Measurements from ENCODE around the gene BANF1. TPM values are rescaled to one million over a fixed set of nuclear protein-coding genes. Genes with fewer than 3 reads are reported as not detected.

Gene BANF1
- 16.7 and 20.4 TPM in 2 replicates for total RNA-seq

- peak; percentile 90 to 98 for DNase-seq (ENCODE audit: low read depth in 2 of 2)
Measured at GRCh38 chr11:66001942-66002647, at the start of gene BANF1, which contains the start of gene EIF1AD. Gene BANF1, plus strand, starts transcription at chr11:66002503. Its CDS starts 748 bp downstream, at chr11:66003251. Gene EIF1AD, minus strand, starts transcription at chr11:66002157. Its CDS starts 1,768 bp downstream, at chr11:66000389.

- DNase-seq (ENCODE audit: low read depth in 2 of 2): no peak
Measured at GRCh38 chr11:65953471-65953870, 48.8 kb upstream of the BANF1 start.

- DNase-seq (ENCODE audit: low read depth in 2 of 2): no peak
Measured at GRCh38 chr11:65954771-65955170, 47.5 kb upstream of the BANF1 start.

GRCh38 chr11:65958291-65958690, 44.0 kb upstream of the BANF1 start:
- no peak for DNase-seq (ENCODE audit: low read depth in 2 of 2)

- DNase-seq (ENCODE audit: low read depth in 2 of 2): no peak
Measured at GRCh38 chr11:65958774-65959420, 43.4 kb upstream of the BANF1 start.

GRCh38 chr11:65960824-65961266, 41.5 kb upstream of the BANF1 start:
- DNase-seq (ENCODE audit: low read depth in 2 of 2): no peak

- peak; percentile 96 to 99 for DNase-seq (ENCODE audit: low read depth in 2 of 2)
Measured at GRCh38 chr11:65961267-65962140, 40.8 kb upstream of the BANF1 start, which contains the start of gene SART1. Gene SART1, plus strand, starts transcription at chr11:65961734. Its CDS starts 47 bp downstream, at chr11:65961781.

GRCh38 chr11:65962141-65962564, 40.1 kb upstream of the BANF1 start:
- no peak for DNase-seq (ENCODE audit: low read depth in 2 of 2)

- DNase-seq (ENCODE audit: low read depth in 2 of 2): no peak
Measured at GRCh38 chr11:65964906-65965305, 37.4 kb upstream of the BANF1 start.

- DNase-seq (ENCODE audit: low read depth in 2 of 2): no peak
Measured at GRCh38 chr11:65965986-65966762, 36.1 kb upstream of the BANF1 start.

- DNase-seq (ENCODE audit: low read depth in 2 of 2): no peak
Measured at GRCh38 chr11:65967329-65967934, 34.9 kb upstream of the BANF1 start.

- DNase-seq (ENCODE audit: low read depth in 2 of 2): no peak
Measured at GRCh38 chr11:65968600-65969482, 33.5 kb upstream of the BANF1 start.

GRCh38 chr11:65972116-65972515, 30.2 kb upstream of the BANF1 start:
- no peak for DNase-seq (ENCODE audit: low read depth in 2 of 2)

- DNase-seq (ENCODE audit: low read depth in 2 of 2): no peak
Measured at GRCh38 chr11:65973439-65974110, 28.7 kb upstream of the BANF1 start.

- DNase-seq (ENCODE audit: low read depth in 2 of 2): no peak
Measured at GRCh38 chr11:65975771-65976170, 26.5 kb upstream of the BANF1 start.

GRCh38 chr11:65976216-65977176, 25.8 kb upstream of the BANF1 start:
- DNase-seq (ENCODE audit: low read depth in 2 of 2): no peak

- no peak for DNase-seq (ENCODE audit: low read depth in 2 of 2)
Measured at GRCh38 chr11:65977621-65978390, 24.5 kb upstream of the BANF1 start.

Measured in dermis microvascular lymphatic vessel endothelial cell (primary cell).